GM12878 (cell line): ENCODE data around the gene PDCD11. TPM values are rescaled to one million over a fixed set of nuclear protein-coding genes. Genes with fewer than 3 reads are reported as not detected.

Experiments
- ATAC-seq: fragments of 200-7000 bp; cut with Tn5 transposase; 3 replicates; pipeline ENCODE4 v1.9.1; 2020; ENCODE audit warnings: mild to moderate bottlenecking, moderate library complexity
- BruUV-seq: library from RNA; stranded (reverse); fragments of 400-500 nt; replicated peaks from 2 replicates; lab custom pipeline; 2021; lab: Mats Ljungman, UMichigan
- CTCF ChIA-PET: fragments of 300-600 bp; sonication (Branson Sonifier 250); formaldehyde crosslinking; extraction: SDS; loops from one replicate; lab custom pipeline; 2021; ENCODE audit warnings: inconsistent platforms; lab: Yijun Ruan, JAX
- POLR2A ChIA-PET: fragments of 350-600 bp; formaldehyde crosslinking; extraction: SDS; loops from one replicate; lab custom pipeline; 2021; ENCODE audit warnings: inconsistent platforms; lab: Charles Lee
- RAD21 ChIA-PET: fragments of 300-600 bp; sonication (Branson Sonifier 250); formaldehyde crosslinking; loops from one replicate; lab custom pipeline; 2023; ENCODE audit warnings: antibody characterized with exemption; ENCODE audit not compliant: unreplicated experiment; lab: Charles Lee
- SMC1A ChIA-PET: fragments of 300-600 bp; sonication (Branson Sonifier 250); formaldehyde crosslinking; loops from one replicate; lab custom pipeline; 2023; ENCODE audit not compliant: unreplicated experiment, uncharacterized antibody; lab: Charles Lee
- DNase-seq: peaks from one replicate; pipeline ENCODE4 v3.0.0-alpha.2; 2011; ENCODE audit warnings: low read depth, low spot score
- FAIRE-seq: peaks from 3 replicates; lab custom pipeline; 2011; peaks lifted over from hg19 to GRCh38; lab: Jason Lieb, UNC
- H2AFZ ChIP-seq: 2 replicates; pipeline ENCODE4 v1.6.0; 2011; ENCODE audit warnings: low read depth, low read length, control low read depth; ENCODE audit not compliant: control insufficient read depth
- H3K27ac ChIP-seq: 2 replicates; pipeline ENCODE4 v1.5.1; 2011; ENCODE audit warnings: control low read depth; ENCODE audit not compliant: control insufficient read depth, insufficient read depth
- H3K27me3 ChIP-seq, 2 experiments: replicated peaks in 1 of 2; 2 replicates each; pipeline versions ENCODE4 v1.6.0 to v1.6.1; 2011; ENCODE audit warnings: low read length in 1 of 2; ENCODE audit not compliant: control insufficient read depth in 2 of 2, insufficient read depth in 2 of 2
- H3K36me3 ChIP-seq, 2 experiments: 2 replicates each; pipeline ENCODE4 v1.5.1; 2011; ENCODE audit warnings: low read length in 1 of 2; ENCODE audit not compliant: control insufficient read depth in 2 of 2, insufficient read depth in 2 of 2
- H3K4me1 ChIP-seq: 2 replicates; pipeline ENCODE4 v1.6.1; 2011; ENCODE audit warnings: mild to moderate bottlenecking, low read length, moderate library complexity, mixed read lengths; ENCODE audit not compliant: control insufficient read depth, insufficient read depth
- H3K4me2 ChIP-seq: 2 replicates; pipeline ENCODE4 v1.6.0; 2011; ENCODE audit warnings: control low read depth; ENCODE audit not compliant: control insufficient read depth, insufficient read depth
- H3K4me3 ChIP-seq: fragments of 200-600 bp; sonication (generic); 2 replicates; pipeline ENCODE4 v1.5.1; 2016
- H3K79me2 ChIP-seq: 2 replicates; pipeline ENCODE4 v1.6.0; 2011; ENCODE audit warnings: low read length; ENCODE audit not compliant: control insufficient read depth, insufficient read depth
- H3K9ac ChIP-seq: 2 replicates; pipeline ENCODE4 v1.8.0; 2011; ENCODE audit warnings: low read length, control low read depth, mixed read lengths; ENCODE audit not compliant: control insufficient read depth, insufficient read depth
- H3K9me3 ChIP-seq: replicated peaks from 3 replicates; pipeline ENCODE4 v1.5.1; 2011; ENCODE audit warnings: mild to moderate bottlenecking, low read length; ENCODE audit not compliant: control insufficient read depth, insufficient read depth
- H4K20me1 ChIP-seq: 2 replicates; pipeline ENCODE4 v1.6.0; 2011; ENCODE audit not compliant: control insufficient read depth, insufficient read depth
- CEBPB ChIP-seq, 2 experiments: fragments of 150-350 bp in 1 of 2; IDR thresholded peaks; 2 replicates each; pipeline ENCODE4 v1.6.1; 2012 to 2014; ENCODE audit warnings: low read depth in 2 of 2, low read length in 2 of 2, borderline replicate concordance in 1 of 2, inconsistent platforms in 1 of 2
- ESRRA ChIP-seq: IDR thresholded peaks from 2 replicates; pipeline ENCODE4 v1.6.1; 2012; ENCODE audit warnings: mild to moderate bottlenecking, low read length, improper control_type of control experiment
- GABPA ChIP-seq: IDR thresholded peaks from 2 replicates; pipeline ENCODE4 v1.6.1; 2014; ENCODE audit warnings: antibody characterized with exemption, low read depth, mild to moderate bottlenecking, inconsistent platforms
- ZNF622 ChIP-seq: fragments of 450-650 bp; IDR thresholded peaks from 2 replicates; pipeline ENCODE4 v1.6.1; 2017; ENCODE audit warnings: mild to moderate bottlenecking, inconsistent platforms
- WGBS: methylation state at CpG from one replicate; pipeline ENCODE4 v1.1.6; 2016; ENCODE audit warnings: low lambda C conversion rate; ENCODE audit not compliant: insufficient replicate concordance, insufficient coverage; ENCODE audit errors: missing lambda C conversion rate; 5-methylcytosine and 5-hydroxymethylcytosine counted together
- in situ Hi-C: fragments of 300-500 bp; cut with MboI; formaldehyde crosslinking; loops from 9 replicates; pipeline ENCODE4 v1.14.3; 2018; ENCODE audit warnings: mixed read lengths
- intact Hi-C: fragments of 100-400 bp; cut with micrococcal nuclease; formaldehyde crosslinking; loops from one replicate; pipeline ENCODE4 v1.14.2; 2022; ENCODE audit not compliant: unreplicated experiment
- polyA plus RNA-seq, 11 experiments: library from polyadenylated mRNA; depleted of rRNA in 4 of 11; unstranded in 6 of 11; stranded (reverse) in 5 of 11; fragments of >200 nt; fragmentation: Nextera tagmentation in 4 of 11; fragmentation: Illumina TruSeq in 1 of 11; extraction: Ambion mirVana in 4 of 11; extraction: Trizol in 1 of 11; gene quantifications; 1 replicate in 1 of 11; 2 replicates in 10 of 11; pipeline versions ENCODE4 v1.2.1 to v1.2.3, GENCODE V29; 2011 to 2016; ENCODE audit warnings: inconsistent platforms in 2 of 11, missing spikeins in 2 of 11, low read depth in 1 of 11
- total RNA-seq, 4 experiments: library from RNA; depleted of rRNA in 3 of 4; stranded (reverse); fragments of >200 nt in 3 of 4; fragmentation: Illumina TruSeq in 1 of 4; extraction: Trizol in 1 of 4; gene quantifications; 2 replicates each; pipeline versions ENCODE4 v1.2.1 to v1.2.3, GENCODE V29; 2013 to 2021
- TF ChIP-seq, protein P1 (sequence below): fragments of 450-650 bp; formaldehyde crosslinking; IDR thresholded peaks from 2 replicates; pipeline ENCODE4 v1.5.0; 2022; ENCODE audit warnings: mild to moderate bottlenecking, missing genetic modification characterization
- TF ChIP-seq, protein P2 (sequence below): IDR thresholded peaks from 2 replicates; pipeline ENCODE4 v1.6.1; 2011; ENCODE audit warnings: low read depth, low read length, improper control_type of control experiment, borderline replicate concordance

PDCD11 gene
- total and polyA plus RNA-seq, 10 of the 15 experiments (the other 5 are each of a cell fraction or from before 2014, with no cell fraction given), result 13.9 to 69.7 (median 44.8) TPM

DNA sequence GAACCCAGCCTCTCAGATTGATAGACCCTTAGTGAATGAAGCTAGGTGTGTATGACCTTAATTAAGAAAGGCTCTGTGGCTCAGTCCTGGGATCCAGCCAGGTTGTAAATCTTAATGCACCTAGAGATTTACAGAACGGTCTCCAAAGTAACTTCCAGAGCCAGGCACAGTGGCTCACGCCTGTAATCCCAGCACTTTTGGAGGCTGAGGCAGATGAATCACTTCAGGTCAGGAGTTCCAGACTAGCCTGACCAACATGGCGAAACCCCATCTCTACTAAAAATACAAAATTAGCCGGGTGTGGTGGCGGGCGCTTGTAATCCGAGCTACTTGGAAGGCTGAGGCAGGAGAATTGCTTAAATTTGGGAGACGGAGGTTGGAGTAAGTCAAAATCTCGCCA, 31.4 kb downstream of the PDCD11 start:
- H3K9me3 ChIP-seq, result no peaks in the 10 kb centered on the region
- no peaks in the 10 kb centered on the region for H3K4me1 ChIP-seq
- H3K27ac ChIP-seq, result no peak overlapping the region
- no peak overlapping the region for H2AFZ ChIP-seq
- ChIA-PET RAD21 (interaction anchor here (1.9 kb wide), 1 partner anchor 48 kb away, joined by 5 read pairs; no protein-coding TSS in a partner anchor), POLR2A (no interaction called here), CTCF (interaction anchor here (0.5 to 2.8 kb wide), 3 partner anchors 11 to 627 kb away, joined by 3 to 19 read pairs (median 3); no protein-coding TSS in a partner anchor), SMC1A (interaction anchor here (0.7 to 2.2 kb wide), 2 partner anchors 25 to 55 kb away, joined by 3 to 7 read pairs; no protein-coding TSS in a partner anchor)
- no peaks in the 10 kb centered on the region for H4K20me1 ChIP-seq
- H3K79me2 ChIP-seq, result no peaks in the 10 kb centered on the region
- peaks cover 14 to 60% of the 10 kb centered on the region in 2 experiments for H3K36me3 ChIP-seq
- in situ Hi-C loops, result no loop called here
- WGBS, result 94% methylated on average over 9 of the region's 9 CpGs
- no TSS peak for BruUV-seq
- H3K27me3 ChIP-seq, result no peaks in the 10 kb centered on the region
- FAIRE-seq, result no peak
- no peak for DNase-seq
- intact Hi-C loops, result no loop called here
- TF ChIP-seq ESRRA, result no peak
- no peak for TF ChIP-seq CEBPB (IDR thresholded peaks at IDR 0.05; ENCODE audit: borderline replicate concordance in 1 of 2, low read depth in 2 of 2, low read length in 2 of 2)
- TF ChIP-seq, protein P1, sequence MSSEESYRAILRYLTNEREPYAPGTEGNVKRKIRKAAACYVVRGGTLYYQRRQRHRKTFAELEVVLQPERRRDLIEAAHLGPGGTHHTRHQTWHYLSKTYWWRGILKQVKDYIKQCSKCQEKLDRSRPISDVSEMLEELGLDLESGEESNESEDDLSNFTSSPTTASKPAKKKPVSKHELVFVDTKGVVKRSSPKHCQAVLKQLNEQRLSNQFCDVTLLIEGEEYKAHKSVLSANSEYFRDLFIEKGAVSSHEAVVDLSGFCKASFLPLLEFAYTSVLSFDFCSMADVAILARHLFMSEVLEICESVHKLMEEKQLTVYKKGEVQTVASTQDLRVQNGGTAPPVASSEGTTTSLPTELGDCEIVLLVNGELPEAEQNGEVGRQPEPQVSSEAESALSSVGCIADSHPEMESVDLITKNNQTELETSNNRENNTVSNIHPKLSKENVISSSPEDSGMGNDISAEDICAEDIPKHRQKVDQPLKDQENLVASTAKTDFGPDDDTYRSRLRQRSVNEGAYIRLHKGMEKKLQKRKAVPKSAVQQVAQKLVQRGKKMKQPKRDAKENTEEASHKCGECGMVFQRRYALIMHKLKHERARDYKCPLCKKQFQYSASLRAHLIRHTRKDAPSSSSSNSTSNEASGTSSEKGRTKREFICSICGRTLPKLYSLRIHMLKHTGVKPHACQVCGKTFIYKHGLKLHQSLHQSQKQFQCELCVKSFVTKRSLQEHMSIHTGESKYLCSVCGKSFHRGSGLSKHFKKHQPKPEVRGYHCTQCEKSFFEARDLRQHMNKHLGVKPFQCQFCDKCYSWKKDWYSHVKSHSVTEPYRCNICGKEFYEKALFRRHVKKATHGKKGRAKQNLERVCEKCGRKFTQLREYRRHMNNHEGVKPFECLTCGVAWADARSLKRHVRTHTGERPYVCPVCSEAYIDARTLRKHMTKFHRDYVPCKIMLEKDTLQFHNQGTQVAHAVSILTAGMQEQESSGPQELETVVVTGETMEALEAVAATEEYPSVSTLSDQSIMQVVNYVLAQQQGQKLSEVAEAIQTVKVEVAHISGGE (CRISPR knock-in tag), result no peak
- no peak for TF ChIP-seq ZNF622
- no peak for TF ChIP-seq GABPA
- TF ChIP-seq, protein P2, sequence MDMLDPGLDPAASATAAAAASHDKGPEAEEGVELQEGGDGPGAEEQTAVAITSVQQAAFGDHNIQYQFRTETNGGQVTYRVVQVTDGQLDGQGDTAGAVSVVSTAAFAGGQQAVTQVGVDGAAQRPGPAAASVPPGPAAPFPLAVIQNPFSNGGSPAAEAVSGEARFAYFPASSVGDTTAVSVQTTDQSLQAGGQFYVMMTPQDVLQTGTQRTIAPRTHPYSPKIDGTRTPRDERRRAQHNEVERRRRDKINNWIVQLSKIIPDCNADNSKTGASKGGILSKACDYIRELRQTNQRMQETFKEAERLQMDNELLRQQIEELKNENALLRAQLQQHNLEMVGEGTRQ, result no peak
- H3K4me2 ChIP-seq, result no peak overlapping the region
- no peak overlapping the region for H3K9ac ChIP-seq
- no peak for ATAC-seq
- no peak overlapping the region for H3K4me3 ChIP-seq
